Neural crest cell (in vitro differentiated cells): ENCODE measurements around the gene SDCCAG8. TPM values are rescaled to one million over a fixed set of nuclear protein-coding genes. Genes with fewer than 3 reads are reported as not detected.
"Not testable (repeated sequence)": the region's sequence is repeated elsewhere in the genome, so short reads cannot be mapped to it uniquely, and the experiment has no call there.

Experiments used
- DNase-seq: peaks from one replicate; pipeline ENCODE4 v3.0.0; 2021; ENCODE audit warnings: low read depth, mixed read lengths, low spot score
- H3K27ac Mint-ChIP-seq: one replicate; pipeline ENCODE4 v1.8.0; 2021; ENCODE audit warnings: mild to moderate bottlenecking, mixed read lengths; ENCODE audit not compliant: unreplicated experiment
- H3K27me3 Mint-ChIP-seq: 2 replicates; pipeline ENCODE4 v1.8.0; 2021; ENCODE audit warnings: low read depth, mild to moderate bottlenecking, mixed read lengths
- H3K36me3 Mint-ChIP-seq: 2 replicates; pipeline ENCODE4 v1.8.0; 2021; ENCODE audit warnings: low read depth, mild to moderate bottlenecking, mixed read lengths
- H3K4me1 Mint-ChIP-seq: 2 replicates; pipeline ENCODE4 v1.8.0; 2021; ENCODE audit warnings: mixed read lengths
- H3K4me3 Mint-ChIP-seq: one replicate; pipeline ENCODE4 v1.8.0; 2021; ENCODE audit warnings: mild to moderate bottlenecking, mixed read lengths
- H3K9me3 Mint-ChIP-seq: 2 replicates; pipeline ENCODE4 v1.8.0; 2021; ENCODE audit warnings: mixed read lengths
- CTCF ChIP-seq: fragments of 200-600 bp; sonication (generic); conservative IDR thresholded peaks from 2 replicates; pipeline ENCODE4 v1.5.0; 2021; ENCODE audit warnings: antibody characterized with exemption, mild to moderate bottlenecking
- total RNA-seq: library from RNA; stranded (reverse); gene quantifications from 2 replicates; pipeline ENCODE4 v1.2.1, GENCODE V29; 2021

The SDCCAG8 gene
- total RNA-seq, 1 donor from 2014 or later = 19.9 TPM

- DNase-seq = no peak
- Mint-ChIP-seq H3K27me3 (no peaks in the 10 kb centered on the region), H3K4me3 (no peak overlapping the region), H3K27ac (no peak overlapping the region), H3K9me3 (peaks cover 6% of the 10 kb centered on the region), H3K4me1 (peaks cover 10% of the 10 kb centered on the region), H3K36me3 (peaks cover 36% of the 10 kb centered on the region)
- TF ChIP-seq CTCF = no peak
These were observed 76.6 kb downstream of the SDCCAG8 start for GRCh38 chr1:243332440-243332839.

- no peak for DNase-seq
- TF ChIP-seq CTCF = no peak
- Mint-ChIP-seq H3K27me3 (no peaks in the 10 kb centered on the region), H3K4me3 (no peak overlapping the region), H3K4me1 (peaks cover 13% of the 10 kb centered on the region), H3K36me3 (peaks cover 36% of the 10 kb centered on the region), H3K27ac (no peak overlapping the region), H3K9me3 (peaks cover 6% of the 10 kb centered on the region)
These were observed 79.5 kb downstream of the SDCCAG8 start for GRCh38 chr1:243335292-243335691.

GRCh38 chr1:243336163-243336562, 80.3 kb downstream of the SDCCAG8 start:
- no peak overlapping the region for H3K27ac Mint-ChIP-seq
- H3K27me3 Mint-ChIP-seq = no peaks in the 10 kb centered on the region
- H3K4me3 Mint-ChIP-seq = no peak overlapping the region
- peaks cover 6% of the 10 kb centered on the region for H3K9me3 Mint-ChIP-seq
- DNase-seq = no peak
- no peak for TF ChIP-seq CTCF
- H3K4me1 Mint-ChIP-seq = peaks cover 13% of the 10 kb centered on the region
- peaks cover 33% of the 10 kb centered on the region for H3K36me3 Mint-ChIP-seq

- H3K9me3 Mint-ChIP-seq, H3K27ac Mint-ChIP-seq, DNase-seq, H3K4me3 Mint-ChIP-seq, H3K27me3 Mint-ChIP-seq: not testable (repeated sequence)
- peaks cover 18% of the 10 kb centered on the region for H3K36me3 Mint-ChIP-seq
- H3K4me1 Mint-ChIP-seq = peaks cover 14% of the 10 kb centered on the region
These were observed 83.0 kb downstream of the SDCCAG8 start for GRCh38 chr1:243338848-243339247.

- no peaks in the 10 kb centered on the region for H3K27me3 Mint-ChIP-seq
- H3K27ac Mint-ChIP-seq = no peak overlapping the region
- peaks cover 27% of the 10 kb centered on the region for H3K4me1 Mint-ChIP-seq
- H3K9me3 Mint-ChIP-seq = peaks cover 3% of the 10 kb centered on the region
- H3K36me3 Mint-ChIP-seq = peaks cover 8% of the 10 kb centered on the region
- no peak overlapping the region for H3K4me3 Mint-ChIP-seq
- no peak for TF ChIP-seq CTCF
- no peak for DNase-seq
These were observed 85.2 kb downstream of the SDCCAG8 start for GRCh38 chr1:243341074-243341473.

GRCh38 chr1:243343970-243344937, 88.4 kb downstream of the SDCCAG8 start:
- no peak overlapping the region for H3K27ac Mint-ChIP-seq
- TF ChIP-seq CTCF = peak; percentile 92
- peaks cover 30% of the 10 kb centered on the region for H3K4me1 Mint-ChIP-seq
- H3K4me3 Mint-ChIP-seq = no peak overlapping the region
- peaks cover 1% of the 10 kb centered on the region for H3K36me3 Mint-ChIP-seq
- DNase-seq = no peak
- H3K27me3 Mint-ChIP-seq = no peaks in the 10 kb centered on the region
- H3K9me3 Mint-ChIP-seq = no peaks in the 10 kb centered on the region
